HCT116 (cell line): Measurements from ENCODE around the gene ARSK. TPM values are rescaled to one million over a fixed set of nuclear protein-coding genes. Genes with fewer than 3 reads are reported as not detected.

Experiments used
- ATAC-seq: fragments of 200-7000 bp; cut with Tn5 transposase; 2 replicates; pipeline ENCODE4 v1.9.1; 2020; ENCODE audit warnings: mild to moderate bottlenecking, moderate library complexity
- BruUV-seq: library from RNA; stranded (reverse); fragments of 400-500 nt; replicated peaks from 2 replicates; lab custom pipeline; 2021; lab: Mats Ljungman, UMichigan
- CTCF ChIA-PET: fragments of 300-600 bp; sonication (Branson Sonifier 250); formaldehyde crosslinking; loops from one replicate; lab custom pipeline; 2021; ENCODE audit warnings: antibody characterized with exemption; lab: Charles Lee
- POLR2A ChIA-PET: fragments of 300-600, 350-600 bp; sonication (Branson Sonifier 250); formaldehyde crosslinking; loops from one replicate; lab custom pipeline; 2021; ENCODE audit warnings: antibody characterized with exemption; lab: Charles Lee
- RAD21 ChIA-PET, 2 experiments: fragments of 300-600 bp; sonication (Branson Sonifier 250); formaldehyde crosslinking; loops; one replicate each; lab custom pipeline; 2023; ENCODE audit warnings: low total read pairs in 2 of 2; ENCODE audit not compliant: uncharacterized antibody in 2 of 2, unreplicated experiment in 2 of 2, low non-redundant PET in 1 of 2; lab: Charles Lee
- DNase-seq: peaks from one replicate; pipeline ENCODE4 v3.0.0-alpha.2; 2010; ENCODE audit warnings: low read depth, low spot score
- H2AFZ ChIP-seq: fragments of 200-600 bp; shearing (Covaris generic), sonication (generic); 2 replicates; pipeline ENCODE4 v1.6.1; 2017; ENCODE audit warnings: low read depth, mixed run types, mixed read lengths, antibody characterized with exemption, low read length; ENCODE audit not compliant: poor library complexity, severe bottlenecking
- H3K27ac ChIP-seq: 2 replicates; pipeline ENCODE4 v1.5.1; 2012; ENCODE audit warnings: low read depth, low read length
- H3K27me3 ChIP-seq: fragments of 200-600 bp; sonication (generic); 2 replicates; pipeline ENCODE4 v1.6.1; 2016; ENCODE audit warnings: mixed run types, low read length, mixed read lengths; ENCODE audit not compliant: insufficient read depth
- H3K36me3 ChIP-seq, 2 experiments: fragments of 200-500 bp in 1 of 2; fragments of 200-600 bp in 1 of 2; sonication (Bioruptor generic) in 1 of 2; sonication (generic) in 1 of 2; 2 replicates each; pipeline versions ENCODE4 v1.5.1 to v1.6.1; 2014 to 2016; ENCODE audit warnings: low read length in 2 of 2, inconsistent platforms in 1 of 2, mixed read lengths in 1 of 2, mixed run types in 1 of 2; ENCODE audit not compliant: insufficient read depth in 2 of 2, control insufficient read depth in 1 of 2
- H3K4me1 ChIP-seq, 2 experiments: fragments of 200-600 bp in 1 of 2; sonication (generic) in 1 of 2; 2 replicates each; pipeline versions ENCODE4 v1.5.1 to v1.6.1; 2012 to 2017; ENCODE audit warnings: low read length in 2 of 2, inconsistent platforms in 1 of 2, mild to moderate bottlenecking in 1 of 2, mixed read lengths in 1 of 2, mixed run types in 1 of 2, moderate library complexity in 1 of 2; ENCODE audit not compliant: insufficient read depth in 2 of 2, control insufficient read depth in 1 of 2
- H3K4me2 ChIP-seq: fragments of 200-600 bp; sonication (generic); 2 replicates; pipeline ENCODE4 v1.6.1; 2017; ENCODE audit warnings: mixed run types, low read length, mixed read lengths
- H3K4me3 ChIP-seq, 2 experiments: fragments of 200-600 bp in 1 of 2; sonication (generic) in 1 of 2; replicated peaks in 1 of 2; 2 replicates each; pipeline ENCODE4 v1.5.1; 2011 to 2016; ENCODE audit warnings: low read length in 2 of 2, control low read depth in 1 of 2, low read depth in 1 of 2, mild to moderate bottlenecking in 1 of 2, mixed read lengths in 1 of 2, mixed run types in 1 of 2
- H3K79me2 ChIP-seq: fragments of 200-600 bp; sonication (generic); 2 replicates; pipeline ENCODE4 v1.6.1; 2017; ENCODE audit warnings: mild to moderate bottlenecking, mixed run types, low read length, moderate library complexity, mixed read lengths; ENCODE audit not compliant: insufficient read depth
- H3K9ac ChIP-seq: fragments of 200-600 bp; sonication (generic); 2 replicates; pipeline ENCODE4 v1.6.1; 2016; ENCODE audit warnings: low read length, mixed read lengths
- H3K9me2 ChIP-seq: fragments of 200-600 bp; sonication (generic), shearing (Covaris generic); 2 replicates; pipeline ENCODE4 v1.6.1; 2017; ENCODE audit warnings: mixed run types, mild to moderate bottlenecking, moderate library complexity; ENCODE audit not compliant: insufficient read depth
- H3K9me3 ChIP-seq, 2 experiments: fragments of 200-500 bp in 1 of 2; fragments of 200-600 bp in 1 of 2; sonication (Bioruptor generic) in 1 of 2; sonication (generic) in 1 of 2; 2 replicates each; pipeline ENCODE4 v1.6.1; 2014 to 2017; ENCODE audit warnings: low read length in 2 of 2, mixed read lengths in 2 of 2, inconsistent platforms in 1 of 2, low read depth in 1 of 2, mild to moderate bottlenecking in 1 of 2, mixed run types in 1 of 2, moderate library complexity in 1 of 2; ENCODE audit not compliant: control insufficient read depth in 1 of 2, insufficient read depth in 1 of 2
- H4K20me1 ChIP-seq: fragments of 200-600 bp; sonication (generic), shearing (Covaris generic); 2 replicates; pipeline ENCODE4 v1.6.1; 2017; ENCODE audit warnings: mixed run types, mild to moderate bottlenecking, moderate library complexity; ENCODE audit not compliant: insufficient read depth
- CBX3 ChIP-seq: IDR thresholded peaks from 2 replicates; pipeline ENCODE4 v1.6.1; 2012; ENCODE audit warnings: low read depth
- CEBPB ChIP-seq: IDR thresholded peaks from 2 replicates; pipeline ENCODE4 v1.6.1; 2012; ENCODE audit warnings: low read depth
- ELF1 ChIP-seq: IDR thresholded peaks from 2 replicates; pipeline ENCODE4 v1.6.1; 2012; ENCODE audit warnings: low read depth, borderline replicate concordance
- EZH2phosphoT487 ChIP-seq: fragments of 200-600 bp; IDR thresholded peaks from 2 replicates; pipeline ENCODE4 v1.6.1; 2018; ENCODE audit warnings: antibody characterized with exemption, borderline replicate concordance
- FOSL1 ChIP-seq: IDR thresholded peaks from 2 replicates; pipeline ENCODE4 v1.6.1; 2012; ENCODE audit warnings: low read depth
- JUND ChIP-seq: IDR thresholded peaks from 2 replicates; pipeline ENCODE4 v1.6.1; 2012
- POLR2A ChIP-seq: IDR thresholded peaks from 2 replicates; pipeline ENCODE4 v1.7.0; 2011; ENCODE audit warnings: borderline replicate concordance; ENCODE audit not compliant: insufficient read depth, insufficient read length; ENCODE audit errors: extremely low read depth
- SIN3A ChIP-seq: IDR thresholded peaks from 2 replicates; pipeline ENCODE4 v1.6.1; 2012; ENCODE audit warnings: low read depth
- SP1 ChIP-seq: IDR thresholded peaks from 2 replicates; pipeline ENCODE4 v1.6.1; 2012; ENCODE audit warnings: low read depth
- SRF ChIP-seq: IDR thresholded peaks from 2 replicates; pipeline ENCODE4 v1.6.1; 2012; ENCODE audit warnings: low read depth
- TCF7L2 ChIP-seq: IDR thresholded peaks from 2 replicates; pipeline ENCODE4 v1.7.0; 2011; ENCODE audit warnings: borderline replicate concordance, inconsistent platforms; ENCODE audit not compliant: insufficient read depth, insufficient read length; ENCODE audit errors: extremely low read depth
- YY1 ChIP-seq: IDR thresholded peaks from 2 replicates; pipeline ENCODE4 v1.6.1; 2011; ENCODE audit warnings: low read length, low read depth, moderate library complexity, mild to moderate bottlenecking; ENCODE audit not compliant: insufficient replicate concordance; ENCODE audit errors: extremely low read depth
- ZBTB33 ChIP-seq: IDR thresholded peaks from 2 replicates; pipeline ENCODE4 v1.6.1; 2011; ENCODE audit warnings: mild to moderate bottlenecking, low read length, moderate library complexity; ENCODE audit not compliant: insufficient replicate concordance; ENCODE audit errors: extremely low read depth
- ZFX ChIP-seq: fragments of 450-650 bp; IDR thresholded peaks from 2 replicates; pipeline ENCODE4 v1.6.1; 2017
- intact Hi-C: fragments of 100-400 bp; cut with micrococcal nuclease; formaldehyde crosslinking; loops from 2 replicates; pipeline ENCODE4 v1.10.0; 2022
- total RNA-seq: library from RNA; stranded (reverse); gene quantifications from one replicate; pipeline ENCODE4 v1.2.1, GENCODE V29; 2021; ENCODE audit not compliant: unreplicated experiment
- TF ChIP-seq, protein P1 (sequence below): IDR thresholded peaks from 2 replicates; pipeline ENCODE4 v1.6.1; 2012; ENCODE audit warnings: low read depth

Gene ARSK
- total RNA-seq, 1 experiment from 2014 or later = 4.6 TPM

- ATAC-seq (no peak), DNase-seq (no peak)
- Histone ChIP-seq H3K9ac (no peak overlapping the region), H3K4me3 (no peak overlapping the region), H3K27ac (no peak overlapping the region), H2AFZ (no peak overlapping the region), H3K27me3 (no peaks in the 10 kb centered on the region), H3K4me2 (no peak overlapping the region), H4K20me1 (no peaks in the 10 kb centered on the region), H3K36me3 (peaks cover 10 to 12% of the 10 kb centered on the region in 2 experiments; a peak in 2 of 4 replicates), H3K79me2 (no peaks in the 10 kb centered on the region), H3K9me2 (no peaks in the 10 kb centered on the region), H3K9me3 (no peaks in the 10 kb centered on the region), H3K4me1 (no peaks in the 10 kb centered on the region)
- POLR2A ChIA-PET = no interaction called here
- TF ChIP-seq EZH2phosphoT487 (no peak), JUND (no peak)
- intact Hi-C loops = no loop called here
- BruUV-seq = no TSS peak
- CTCF ChIA-PET = no interaction called here
- RAD21 ChIA-PET = no interaction called here
Measured at GRCh38 chr5:95519151-95519550, 35.8 kb upstream of the ARSK start.

GRCh38 chr5:95519681-95520080 is 35.2 kb upstream of the ARSK start:
- no peak overlapping the region for H2AFZ ChIP-seq
- no peaks in the 10 kb centered on the region for H3K9me2 ChIP-seq
- peaks cover 10 to 12% of the 10 kb centered on the region in 2 experiments; a peak in 2 of 4 replicates for H3K36me3 ChIP-seq
- H3K27me3 ChIP-seq = no peaks in the 10 kb centered on the region
- no peak for DNase-seq
- H3K9me3 ChIP-seq = no peaks in the 10 kb centered on the region
- TF ChIP-seq, protein P1, sequence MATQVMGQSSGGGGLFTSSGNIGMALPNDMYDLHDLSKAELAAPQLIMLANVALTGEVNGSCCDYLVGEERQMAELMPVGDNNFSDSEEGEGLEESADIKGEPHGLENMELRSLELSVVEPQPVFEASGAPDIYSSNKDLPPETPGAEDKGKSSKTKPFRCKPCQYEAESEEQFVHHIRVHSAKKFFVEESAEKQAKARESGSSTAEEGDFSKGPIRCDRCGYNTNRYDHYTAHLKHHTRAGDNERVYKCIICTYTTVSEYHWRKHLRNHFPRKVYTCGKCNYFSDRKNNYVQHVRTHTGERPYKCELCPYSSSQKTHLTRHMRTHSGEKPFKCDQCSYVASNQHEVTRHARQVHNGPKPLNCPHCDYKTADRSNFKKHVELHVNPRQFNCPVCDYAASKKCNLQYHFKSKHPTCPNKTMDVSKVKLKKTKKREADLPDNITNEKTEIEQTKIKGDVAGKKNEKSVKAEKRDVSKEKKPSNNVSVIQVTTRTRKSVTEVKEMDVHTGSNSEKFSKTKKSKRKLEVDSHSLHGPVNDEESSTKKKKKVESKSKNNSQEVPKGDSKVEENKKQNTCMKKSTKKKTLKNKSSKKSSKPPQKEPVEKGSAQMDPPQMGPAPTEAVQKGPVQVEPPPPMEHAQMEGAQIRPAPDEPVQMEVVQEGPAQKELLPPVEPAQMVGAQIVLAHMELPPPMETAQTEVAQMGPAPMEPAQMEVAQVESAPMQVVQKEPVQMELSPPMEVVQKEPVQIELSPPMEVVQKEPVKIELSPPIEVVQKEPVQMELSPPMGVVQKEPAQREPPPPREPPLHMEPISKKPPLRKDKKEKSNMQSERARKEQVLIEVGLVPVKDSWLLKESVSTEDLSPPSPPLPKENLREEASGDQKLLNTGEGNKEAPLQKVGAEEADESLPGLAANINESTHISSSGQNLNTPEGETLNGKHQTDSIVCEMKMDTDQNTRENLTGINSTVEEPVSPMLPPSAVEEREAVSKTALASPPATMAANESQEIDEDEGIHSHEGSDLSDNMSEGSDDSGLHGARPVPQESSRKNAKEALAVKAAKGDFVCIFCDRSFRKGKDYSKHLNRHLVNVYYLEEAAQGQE = no peak
- TF ChIP-seq YY1 (no peak), ZFX (no peak), EZH2phosphoT487 (no peak), TCF7L2 (no peak), POLR2A (no peak), FOSL1 (no peak), CBX3 (no peak), CEBPB (no peak), SIN3A (no peak), ELF1 (no peak), SRF (no peak), ZBTB33 (no peak), JUND (no peak), SP1 (no peak)
- TF ChIP-seq, all 23 proteins: peak for 0
- intact Hi-C loops = no loop called here
- H3K27ac ChIP-seq = no peak overlapping the region
- ChIA-PET CTCF (no interaction called here), POLR2A (no interaction called here), RAD21 (no interaction called here)
- H3K4me2 ChIP-seq = no peak overlapping the region
- no peak overlapping the region for H3K9ac ChIP-seq
- no TSS peak for BruUV-seq
- H3K79me2 ChIP-seq = no peaks in the 10 kb centered on the region
- ATAC-seq = no peak
- no peaks in the 10 kb centered on the region for H4K20me1 ChIP-seq
- no peaks in the 10 kb centered on the region for H3K4me1 ChIP-seq
- H3K4me3 ChIP-seq = no peak overlapping the region
